KOPT-K1 (cell line): Measurements from ENCODE around the gene MCAT.

Source experiments
- H3K27ac ChIP-seq: fragments of 200-600 bp; sonication (generic); 2 replicates; pipeline ENCODE4 v1.5.1; 2016; ENCODE audit warnings: antibody characterized with exemption, mild to moderate bottlenecking, low read depth, low read length; ENCODE audit not compliant: poor library complexity, severe bottlenecking
- H3K36me3 ChIP-seq: fragments of 200-600 bp; sonication (generic); 2 replicates; pipeline ENCODE4 v1.5.1; 2017; ENCODE audit warnings: antibody characterized with exemption, mild to moderate bottlenecking, low read length, moderate library complexity; ENCODE audit not compliant: insufficient read depth
- H3K9me3 ChIP-seq: fragments of 200-600 bp; sonication (generic); 2 replicates; pipeline ENCODE4 v1.5.1; 2017; ENCODE audit warnings: antibody characterized with exemption, low read length, mild to moderate bottlenecking; ENCODE audit not compliant: insufficient read depth, poor library complexity, severe bottlenecking

The MCAT gene

DNA sequence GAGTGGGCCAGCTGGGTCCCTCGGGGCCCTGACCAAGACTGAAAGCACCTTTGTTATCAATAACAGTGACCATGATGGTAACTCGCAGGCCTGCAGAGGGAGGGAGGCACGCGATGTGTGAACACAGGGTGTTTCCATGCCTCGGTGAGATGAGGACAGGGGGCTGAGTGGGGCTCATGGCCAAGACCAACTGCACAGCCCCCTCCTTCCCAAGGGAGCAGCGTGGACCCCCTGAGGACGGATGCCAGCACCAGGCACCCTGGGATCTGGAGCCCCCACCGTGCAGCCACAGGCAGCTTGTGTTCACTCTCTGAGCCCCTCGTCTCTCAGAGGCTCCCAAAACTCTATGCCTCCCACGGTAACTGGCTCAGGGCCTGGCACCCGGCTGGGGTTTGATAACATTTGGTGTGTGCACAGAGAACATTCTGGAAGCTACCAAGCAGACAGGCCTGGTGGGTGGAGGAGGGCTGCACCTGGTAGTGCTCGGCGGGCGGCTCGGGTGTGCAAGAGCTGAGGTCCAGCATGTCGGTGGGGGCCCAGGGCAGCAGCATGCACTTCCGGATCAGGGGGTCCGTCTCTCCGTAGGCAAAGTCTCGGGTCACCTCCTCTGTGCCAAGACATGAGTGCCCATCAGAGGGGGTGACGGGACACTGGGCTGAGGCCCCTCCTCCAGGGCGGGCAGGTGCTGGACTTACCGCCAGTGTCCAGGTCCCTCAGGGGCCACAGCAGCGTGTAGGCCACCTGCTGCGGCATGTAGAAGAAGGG, 36.1 kb upstream of the MCAT start:
- Histone ChIP-seq H3K36me3 (peaks cover 98% of the 10 kb centered on the region), H3K9me3 (no peaks in the 10 kb centered on the region), H3K27ac (no peak overlapping the region)

DNA sequence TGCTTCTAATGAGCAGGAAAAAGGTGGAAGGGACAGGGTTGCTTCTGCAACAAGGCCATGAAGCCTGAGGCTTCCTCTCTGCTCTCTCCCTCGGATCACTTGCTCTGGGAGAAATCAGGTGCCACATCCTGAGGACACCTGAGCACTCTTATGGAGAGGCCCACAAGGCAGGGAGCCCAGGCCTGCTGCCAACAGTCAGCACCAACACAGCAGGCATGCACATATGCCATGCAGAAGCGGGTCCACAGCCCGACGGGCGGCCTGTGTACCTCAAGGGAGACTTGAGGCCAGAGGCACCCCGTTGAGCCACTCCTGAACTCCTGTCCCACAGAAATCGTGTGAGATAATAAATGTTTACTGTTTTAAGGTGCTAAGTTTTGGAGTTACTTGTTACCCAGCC, 34.3 kb upstream of the MCAT start:
- Histone ChIP-seq H3K9me3 (no peaks in the 10 kb centered on the region), H3K36me3 (peaks cover 98% of the 10 kb centered on the region), H3K27ac (no peak overlapping the region)

DNA sequence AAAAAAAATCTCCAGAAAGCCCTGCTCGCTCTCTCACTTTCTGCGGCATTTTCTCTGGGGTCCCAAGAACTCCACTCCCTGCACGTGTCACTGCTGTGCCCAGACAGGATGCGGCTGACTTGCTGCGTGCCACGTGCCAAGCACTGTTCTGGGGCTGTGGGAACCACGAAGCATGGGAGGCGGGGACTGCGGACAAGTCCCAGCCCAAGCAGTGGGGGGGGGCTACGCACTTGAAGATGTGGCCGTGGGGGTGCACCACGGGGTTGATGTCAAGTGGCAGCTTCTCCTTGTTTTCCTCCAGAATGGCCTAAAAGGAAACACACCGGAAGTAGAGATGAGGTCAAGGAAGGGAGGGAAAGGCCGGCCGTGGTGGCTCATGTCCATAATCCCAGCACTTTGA, 32.9 kb upstream of the MCAT start:
- H3K36me3 ChIP-seq, result peaks cover 98% of the 10 kb centered on the region
- no peak overlapping the region for H3K27ac ChIP-seq
- H3K9me3 ChIP-seq, result no peaks in the 10 kb centered on the region

DNA sequence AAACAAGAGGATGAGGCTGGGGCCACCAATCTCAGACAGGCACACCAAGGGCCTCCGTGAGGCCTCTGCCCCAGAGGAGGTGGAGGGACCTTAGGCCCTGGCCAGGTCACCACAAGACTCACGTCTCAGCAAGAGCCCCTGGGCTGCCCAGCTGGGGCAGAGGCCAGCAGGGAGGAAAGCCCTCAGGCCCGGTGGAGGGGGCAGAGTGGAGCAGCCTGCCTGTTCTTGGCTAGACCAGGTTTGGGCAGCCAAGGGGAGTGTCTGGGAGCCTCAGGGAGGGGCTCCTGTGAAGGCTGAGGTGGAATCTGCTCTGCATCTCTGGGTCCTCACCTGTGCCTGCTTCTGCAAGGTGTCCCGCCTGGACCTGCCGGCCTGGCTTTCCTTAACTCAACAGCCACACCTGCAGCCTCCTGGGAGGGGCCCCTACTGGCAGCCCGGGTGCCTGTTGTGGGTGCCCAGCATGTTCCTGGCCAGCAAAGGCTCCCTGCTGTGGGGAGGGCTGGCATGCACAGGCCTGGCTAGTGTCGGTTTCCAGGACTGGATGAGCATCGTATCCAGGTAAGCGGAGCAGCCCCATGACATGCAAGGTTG, 31.8 kb upstream of the MCAT start:
- H3K9me3 ChIP-seq, result no peaks in the 10 kb centered on the region
- H3K36me3 ChIP-seq, result peaks cover 98% of the 10 kb centered on the region
- no peak overlapping the region for H3K27ac ChIP-seq

- Histone ChIP-seq H3K36me3 (peaks cover 98% of the 10 kb centered on the region), H3K27ac (no peak overlapping the region), H3K9me3 (no peaks in the 10 kb centered on the region)
Observed at GRCh38 chr22:43173976-43174720, 30.9 kb upstream of the MCAT start.

DNA sequence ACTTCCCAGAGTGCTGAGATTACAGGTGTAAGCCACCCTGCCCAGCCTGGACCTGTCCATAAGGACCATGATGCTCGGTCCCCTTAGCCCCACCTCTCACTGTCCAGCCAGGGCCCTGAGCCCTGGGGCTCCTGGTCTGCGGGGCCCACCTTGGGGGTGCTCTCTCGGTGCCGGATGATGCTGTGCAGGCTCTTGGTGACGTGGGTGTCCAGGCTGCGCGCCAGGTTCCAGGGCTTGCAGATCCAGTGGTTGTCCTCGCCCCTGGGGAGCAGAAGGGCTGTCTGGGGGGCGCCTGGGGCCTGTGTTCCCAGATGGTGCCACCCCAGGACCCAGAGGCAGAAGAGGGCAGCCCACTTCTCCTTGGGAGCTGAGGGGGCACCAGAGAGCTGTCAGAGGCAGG, 30.4 kb upstream of the MCAT start:
- Histone ChIP-seq H3K27ac (no peak overlapping the region), H3K36me3 (peaks cover 98% of the 10 kb centered on the region), H3K9me3 (no peaks in the 10 kb centered on the region)

GRCh38 chr22:43172191-43172590, 29.0 kb upstream of the MCAT start:
- Histone ChIP-seq H3K9me3 (no peaks in the 10 kb centered on the region), H3K36me3 (peaks cover 100% of the 10 kb centered on the region), H3K27ac (no peak overlapping the region)

GRCh38 chr22:43171607-43172006, 28.4 kb upstream of the MCAT start:
- H3K9me3 ChIP-seq, result no peaks in the 10 kb centered on the region
- H3K27ac ChIP-seq, result no peak overlapping the region
- H3K36me3 ChIP-seq, result peaks cover 100% of the 10 kb centered on the region

GRCh38 chr22:43171019-43171491, 27.9 kb upstream of the MCAT start:
- no peak overlapping the region for H3K27ac ChIP-seq
- H3K9me3 ChIP-seq, result no peaks in the 10 kb centered on the region
- peaks cover 100% of the 10 kb centered on the region for H3K36me3 ChIP-seq

DNA sequence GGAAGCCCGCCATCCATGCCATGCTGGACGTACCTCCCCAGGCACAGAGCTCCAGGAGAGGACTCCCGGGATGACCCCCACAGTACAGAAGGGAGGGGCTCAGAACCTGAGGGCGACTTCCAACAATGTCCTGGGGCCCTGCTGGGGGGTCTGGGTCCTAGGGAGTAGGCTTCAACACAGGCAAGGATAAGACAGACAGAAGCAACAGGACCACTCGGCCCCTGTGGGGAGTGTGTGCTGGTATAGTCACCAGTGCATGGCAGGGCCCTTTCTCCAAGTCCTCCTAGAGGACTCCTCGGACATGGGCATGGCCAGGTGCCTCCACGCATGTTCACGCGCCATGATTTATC, 26.9 kb upstream of the MCAT start:
- H3K27ac ChIP-seq, result no peak overlapping the region
- peaks cover 92% of the 10 kb centered on the region for H3K36me3 ChIP-seq
- no peaks in the 10 kb centered on the region for H3K9me3 ChIP-seq

GRCh38 chr22:43169310-43170130, 26.3 kb upstream of the MCAT start:
- Histone ChIP-seq H3K9me3 (no peaks in the 10 kb centered on the region), H3K36me3 (peaks cover 86% of the 10 kb centered on the region), H3K27ac (no peak overlapping the region)

- H3K9me3 ChIP-seq, result no peaks in the 10 kb centered on the region
- H3K27ac ChIP-seq, result no peak overlapping the region
- peaks cover 77% of the 10 kb centered on the region for H3K36me3 ChIP-seq
Observed at GRCh38 chr22:43168471-43169309, 25.5 kb upstream of the MCAT start.

GRCh38 chr22:43167001-43167589, 23.9 kb upstream of the MCAT start:
- Histone ChIP-seq H3K36me3 (peaks cover 61% of the 10 kb centered on the region), H3K9me3 (no peaks in the 10 kb centered on the region), H3K27ac (no peak overlapping the region)
